Measurements from ENCODE around the gene NPIPA3.
A peak's percentile ranks its signal among the peaks of the same experiment; 100 is the strongest.
"Not testable (repeated sequence)": the region's sequence is repeated elsewhere in the genome, so short reads cannot be mapped to it uniquely, and the experiment has no call there.

The NPIPA3 gene

GRCh38 chr16:14703156-14704011 lies at the start of gene NPIPA3:
TSS of gene NPIPA3 (plus strand) at chr16:14703411. CDS start at chr16:14708944, 5,533 bp downstream.
- not testable (repeated sequence) for H3K4me3 ChIP-seq (ENCODE audit: low read length)

DNA sequence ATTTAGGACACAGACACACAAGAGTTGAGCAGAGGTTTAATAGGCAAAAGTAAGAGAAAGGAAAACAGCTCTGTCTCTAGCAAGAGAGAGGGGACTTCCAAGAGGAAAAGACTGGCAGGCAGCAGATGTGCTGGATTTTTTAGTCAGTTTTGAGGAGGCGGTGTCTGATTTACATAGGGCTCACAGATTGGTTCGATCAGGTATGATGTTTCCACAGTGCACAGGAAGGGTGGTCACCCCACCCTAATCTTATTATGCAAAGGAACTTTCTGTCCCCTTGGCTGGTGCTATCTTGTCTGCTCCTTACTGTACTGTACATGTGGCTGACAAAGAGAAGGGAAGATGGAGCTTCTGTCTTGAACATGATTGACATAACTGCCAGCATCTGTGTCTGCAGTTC lies 45.1 kb upstream of the NPIPA3 start:
- TF ChIP-seq ZNF274 (IDR thresholded peaks at IDR 0.05; ENCODE audit: low read depth, low read length) = no peak
- no peak overlapping the region for H3K4me3 ChIP-seq (ENCODE audit: low read length)

- H3K4me3 ChIP-seq (ENCODE audit: low read length) = no peak overlapping the region
- TF ChIP-seq ZNF274 (IDR thresholded peaks at IDR 0.05; ENCODE audit: low read depth, low read length) = no peak
These were observed 35.6 kb upstream of the NPIPA3 start for GRCh38 chr16:14667347-14668266.

DNA sequence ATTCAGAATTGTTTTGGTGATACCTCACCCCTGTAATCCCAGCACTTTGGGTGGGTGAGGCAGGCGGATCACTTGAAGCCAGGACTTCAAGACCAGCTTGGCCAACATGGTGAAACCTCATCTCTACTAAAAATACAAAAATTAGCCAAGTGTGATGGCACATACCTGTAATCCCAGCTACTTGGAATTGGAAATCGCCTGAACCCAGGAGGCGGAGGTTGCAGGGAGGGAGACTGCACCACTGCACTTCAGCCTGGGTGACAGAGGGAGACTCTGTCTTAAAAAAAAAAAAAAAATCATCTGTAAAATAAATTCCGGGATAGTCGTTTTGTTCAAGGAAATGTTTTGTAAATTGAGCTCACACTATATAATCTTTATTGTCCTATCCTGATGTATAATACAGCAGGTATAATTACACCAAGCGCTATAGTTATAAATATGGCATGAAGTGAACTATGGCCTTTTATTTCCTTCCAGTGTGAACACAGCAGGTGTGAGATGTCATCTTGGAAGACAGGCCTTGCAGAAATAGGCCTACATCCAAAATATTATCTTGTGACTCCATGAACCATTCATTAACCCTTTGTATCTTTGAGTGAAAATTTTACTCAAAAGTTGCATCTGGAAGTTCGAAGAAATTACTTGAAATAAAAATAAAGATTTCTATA lies 34.5 kb upstream of the NPIPA3 start:
- TF ChIP-seq ZNF274 (IDR thresholded peaks at IDR 0.05; ENCODE audit: low read depth, low read length) = no peak
- no peak overlapping the region for H3K4me3 ChIP-seq (ENCODE audit: low read length)

DNA sequence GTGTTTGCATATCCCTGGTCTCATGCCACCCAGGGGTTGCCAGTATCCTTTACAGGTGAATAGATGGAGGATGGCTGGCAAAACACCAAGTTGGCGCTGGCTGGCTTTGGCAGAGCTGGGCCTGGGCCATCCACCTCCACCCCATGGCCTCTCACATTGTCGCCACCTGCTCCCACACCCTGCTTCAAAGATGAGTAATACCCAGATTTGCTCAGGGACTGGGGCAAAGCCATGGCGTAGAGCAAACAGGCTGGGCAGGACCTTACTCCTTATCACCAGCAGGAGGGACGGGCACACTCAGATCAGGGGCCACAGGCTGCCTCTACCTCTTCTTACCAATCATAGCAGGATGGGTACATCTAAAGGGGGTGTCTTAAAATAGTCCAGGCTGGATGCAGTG lies 33.4 kb upstream of the NPIPA3 start:
- no peak for TF ChIP-seq ZNF274 (IDR thresholded peaks at IDR 0.05; ENCODE audit: low read depth, low read length)
- no peak overlapping the region for H3K4me3 ChIP-seq (ENCODE audit: low read length)

DNA sequence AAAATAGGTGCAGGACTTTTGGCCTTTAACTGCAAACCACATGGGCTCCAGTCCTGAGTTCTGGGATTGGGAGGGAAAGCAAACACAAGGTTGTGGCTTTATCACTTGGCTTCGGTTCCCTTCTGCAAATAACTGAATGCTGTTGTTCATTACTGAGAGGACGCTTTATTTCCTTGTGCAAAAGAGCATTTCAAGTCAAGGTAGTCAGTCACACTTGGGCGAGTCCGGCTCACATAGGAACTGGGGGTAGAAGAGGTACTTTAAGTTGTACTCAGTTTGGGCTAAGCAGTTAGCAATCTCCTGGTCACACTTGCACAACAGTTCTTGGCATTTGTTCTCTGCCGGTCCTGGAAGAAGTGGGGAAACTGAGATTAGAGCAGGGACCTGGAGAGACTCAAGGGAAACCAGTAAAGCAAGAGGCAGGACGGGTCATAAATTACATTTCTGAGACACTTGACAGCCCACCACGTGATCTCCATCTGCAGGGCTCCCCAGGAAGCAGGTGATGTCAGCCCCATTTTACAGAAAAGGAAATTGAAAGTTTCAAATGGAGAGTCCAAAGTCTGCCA lies 30.7 kb upstream of the NPIPA3 start:
- peak overlapping the region; percentile 13; the same call in 1 of the 2 replicates for H3K4me3 ChIP-seq (ENCODE audit: low read length)
- no peak for TF ChIP-seq ZNF274 (IDR thresholded peaks at IDR 0.05; ENCODE audit: low read depth, low read length)

- no peak overlapping the region for H3K4me3 ChIP-seq (ENCODE audit: low read length)
- TF ChIP-seq ZNF274 (IDR thresholded peaks at IDR 0.05; ENCODE audit: low read depth, low read length) = no peak
These were observed 26.6 kb upstream of the NPIPA3 start for GRCh38 chr16:14676633-14677032.

- no peak for TF ChIP-seq ZNF274 (IDR thresholded peaks at IDR 0.05; ENCODE audit: low read depth, low read length)
- H3K4me3 ChIP-seq (ENCODE audit: low read length) = no peak overlapping the region
These were observed 25.6 kb upstream of the NPIPA3 start for GRCh38 chr16:14677627-14678026.

GRCh38 chr16:14678748-14679497 lies 24.3 kb upstream of the NPIPA3 start:
- H3K4me3 ChIP-seq (ENCODE audit: low read length) = no peak overlapping the region
- TF ChIP-seq ZNF274 (IDR thresholded peaks at IDR 0.05; ENCODE audit: low read depth, low read length) = no peak

- H3K4me3 ChIP-seq (ENCODE audit: low read length) = not testable (repeated sequence)
These were observed 22.8 kb upstream of the NPIPA3 start for GRCh38 chr16:14680396-14680795.

DNA sequence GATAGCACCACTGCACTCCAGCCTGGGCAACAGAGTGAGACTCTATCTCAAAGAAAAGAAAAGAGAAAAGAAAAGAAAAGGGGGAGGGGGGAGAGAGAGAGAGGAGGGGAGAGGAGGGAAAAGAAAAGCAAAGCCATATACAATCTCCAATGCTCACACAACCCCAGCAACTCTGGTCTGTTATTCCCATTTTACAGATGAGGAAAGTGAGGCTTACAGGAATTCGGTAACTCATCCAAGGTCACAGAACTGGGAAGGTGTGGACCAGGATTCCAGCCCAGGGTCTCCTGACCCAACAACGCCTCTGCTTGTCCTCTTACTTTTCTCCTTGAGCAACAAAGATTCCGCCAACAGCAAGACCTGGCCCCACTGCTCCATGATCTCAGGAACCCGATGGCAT lies 22.1 kb upstream of the NPIPA3 start:
- TF ChIP-seq ZNF274 (IDR thresholded peaks at IDR 0.05; ENCODE audit: low read depth, low read length) = no peak
- no peak overlapping the region for H3K4me3 ChIP-seq (ENCODE audit: low read length)

DNA sequence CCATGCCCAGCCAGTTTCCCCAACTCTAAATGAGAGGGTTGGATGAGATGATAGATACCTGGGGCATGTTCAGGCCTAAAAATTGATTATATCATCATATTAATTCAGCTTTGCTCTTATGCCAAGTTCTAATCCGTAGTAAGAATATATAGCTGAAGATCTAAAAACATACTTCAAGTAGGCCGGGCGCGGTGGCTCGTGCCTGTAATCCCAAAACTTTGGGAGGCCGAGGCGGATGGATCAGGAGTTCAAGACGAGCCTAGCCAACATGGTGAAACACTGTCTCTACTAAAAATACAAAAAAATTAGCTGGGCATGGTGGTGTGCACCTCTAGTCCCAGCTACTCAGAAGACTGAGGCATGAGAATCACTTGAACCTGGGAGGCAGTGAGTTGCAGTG lies 21.1 kb upstream of the NPIPA3 start:
- no peak overlapping the region for H3K4me3 ChIP-seq (ENCODE audit: low read length)
- no peak for TF ChIP-seq ZNF274 (IDR thresholded peaks at IDR 0.05; ENCODE audit: low read depth, low read length)

GRCh38 chr16:14685870-14686793 lies 17.1 kb upstream of the NPIPA3 start:
- not testable (repeated sequence) for H3K4me3 ChIP-seq (ENCODE audit: low read length)

DNA sequence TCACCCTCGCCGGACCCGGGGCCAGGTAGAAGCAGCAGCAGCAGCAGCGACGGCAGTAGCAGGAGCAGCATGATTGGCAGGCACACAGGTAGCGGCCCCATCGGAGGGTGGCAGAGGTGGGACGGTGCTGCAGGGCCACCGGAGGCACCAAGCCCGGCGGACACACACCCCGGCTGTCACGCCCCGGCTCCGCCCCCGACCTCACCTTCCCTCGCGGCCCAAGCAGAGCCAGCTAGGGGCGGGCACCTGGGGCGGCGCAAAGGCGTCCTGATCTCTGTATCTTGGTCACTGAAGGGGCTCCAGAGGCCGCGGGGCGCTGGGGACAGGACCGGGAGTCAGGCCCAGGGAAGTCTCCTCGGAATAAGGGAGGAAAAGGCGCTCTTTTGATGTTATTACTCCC lies 9.1 kb upstream of the NPIPA3 start, which contains the start of gene PLA2G10:
Gene PLA2G10 (minus strand): TSS at position 180 of the 400 bp plus-strand sequence. CDS start 79 bp downstream, at position 101.
- not testable (repeated sequence) for H3K4me3 ChIP-seq (ENCODE audit: low read length)

DNA sequence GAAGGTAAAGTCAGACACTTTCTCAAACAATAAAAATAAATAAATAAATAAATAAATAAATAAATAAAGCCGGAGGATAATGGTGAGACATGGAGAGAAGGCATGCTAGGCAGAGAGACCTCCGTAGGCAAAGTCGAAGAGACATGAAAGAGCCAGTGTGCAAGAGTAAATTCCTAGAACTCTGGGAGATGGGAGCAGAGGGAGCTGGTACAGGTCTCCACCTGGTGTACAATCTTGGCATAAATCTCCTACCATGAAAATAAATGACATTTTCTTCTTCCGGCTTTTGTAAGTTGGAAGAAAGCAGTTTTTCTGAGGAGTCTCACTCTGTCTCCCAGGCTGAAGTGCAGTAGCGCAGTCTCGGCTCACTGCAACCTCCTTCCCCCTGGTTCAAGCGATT lies 1.4 kb upstream of the NPIPA3 start:
- H3K4me3 ChIP-seq (ENCODE audit: low read length) = not testable (repeated sequence)

- not testable (repeated sequence) for H3K4me3 ChIP-seq (ENCODE audit: low read length)
These were observed 539 bp upstream of the NPIPA3 start for GRCh38 chr16:14702672-14703071.

DNA sequence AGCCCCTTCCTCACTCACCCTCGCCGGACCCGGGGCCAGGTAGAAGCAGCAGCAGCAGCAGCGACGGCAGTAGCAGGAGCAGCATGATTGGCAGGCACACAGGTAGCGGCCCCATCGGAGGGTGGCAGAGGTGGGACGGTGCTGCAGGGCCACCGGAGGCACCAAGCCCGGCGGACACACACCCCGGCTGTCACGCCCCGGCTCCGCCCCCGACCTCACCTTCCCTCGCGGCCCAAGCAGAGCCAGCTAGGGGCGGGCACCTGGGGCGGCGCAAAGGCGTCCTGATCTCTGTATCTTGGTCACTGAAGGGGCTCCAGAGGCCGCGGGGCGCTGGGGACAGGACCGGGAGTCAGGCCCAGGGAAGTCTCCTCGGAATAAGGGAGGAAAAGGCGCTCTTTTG lies 30.0 kb downstream of the NPIPA3 start:
- not testable (repeated sequence) for H3K4me3 ChIP-seq (ENCODE audit: low read length)
